Liver (tissue), 3 donors: ENCODE measurements around the gene BAIAP3.

Experiments used
- FOXA1 ChIP-seq: IDR thresholded peaks from 2 replicates; pipeline ENCODE4 v1.6.1; 2016; ENCODE audit warnings: antibody characterized with exemption
- GABPA ChIP-seq, 2 donors: IDR thresholded peaks in 1 of 2; conservative IDR thresholded peaks in 1 of 2; 2 replicates each; pipeline ENCODE4 v1.6.1; 2016; ENCODE audit warnings: antibody characterized with exemption in 2 of 2, mild to moderate bottlenecking in 1 of 2, moderate library complexity in 1 of 2
- HNF4G ChIP-seq: IDR thresholded peaks from 2 replicates; pipeline ENCODE4 v1.6.1; 2016; ENCODE audit warnings: antibody characterized with exemption
- JUND ChIP-seq, 2 donors: IDR thresholded peaks; 2 replicates each; pipeline ENCODE4 v1.6.1; 2016; ENCODE audit warnings: antibody characterized with exemption in 2 of 2
- NR2F2 ChIP-seq: IDR thresholded peaks from 2 replicates; pipeline ENCODE4 v1.6.1; 2016; ENCODE audit warnings: antibody characterized with exemption
- TAF1 ChIP-seq: conservative IDR thresholded peaks from 2 replicates; pipeline ENCODE4 v1.6.1; 2016; ENCODE audit warnings: antibody characterized with exemption, mild to moderate bottlenecking
- YY1 ChIP-seq: IDR thresholded peaks from 2 replicates; pipeline ENCODE4 v1.6.1; 2016; ENCODE audit warnings: antibody characterized with exemption, mild to moderate bottlenecking
- TF ChIP-seq, protein P1 (sequence below): fragments of 150-350 bp; IDR thresholded peaks from 2 replicates; pipeline ENCODE4 v1.5.1; 2017; ENCODE audit warnings: improper control_type of control experiment, low read depth, low read length; ENCODE audit not compliant: missing input control
- TF ChIP-seq, protein P2 (sequence below): IDR thresholded peaks from 2 replicates; pipeline ENCODE4 v1.6.1; 2016; ENCODE audit warnings: antibody characterized with exemption
- TF ChIP-seq, protein P3 (sequence below): IDR thresholded peaks from 2 replicates; pipeline ENCODE4 v1.6.1; 2016; ENCODE audit warnings: antibody characterized with exemption
- TF ChIP-seq, protein P4 (sequence below): IDR thresholded peaks from 2 replicates; pipeline ENCODE4 v1.6.1; 2016; ENCODE audit warnings: antibody characterized with exemption, mild to moderate bottlenecking
- TF ChIP-seq, protein P5 (sequence below): IDR thresholded peaks from 2 replicates; pipeline ENCODE4 v1.6.1; 2016; ENCODE audit warnings: antibody characterized with exemption
- donor health status: healthy.
- donor health status: healthy.

DNA sequence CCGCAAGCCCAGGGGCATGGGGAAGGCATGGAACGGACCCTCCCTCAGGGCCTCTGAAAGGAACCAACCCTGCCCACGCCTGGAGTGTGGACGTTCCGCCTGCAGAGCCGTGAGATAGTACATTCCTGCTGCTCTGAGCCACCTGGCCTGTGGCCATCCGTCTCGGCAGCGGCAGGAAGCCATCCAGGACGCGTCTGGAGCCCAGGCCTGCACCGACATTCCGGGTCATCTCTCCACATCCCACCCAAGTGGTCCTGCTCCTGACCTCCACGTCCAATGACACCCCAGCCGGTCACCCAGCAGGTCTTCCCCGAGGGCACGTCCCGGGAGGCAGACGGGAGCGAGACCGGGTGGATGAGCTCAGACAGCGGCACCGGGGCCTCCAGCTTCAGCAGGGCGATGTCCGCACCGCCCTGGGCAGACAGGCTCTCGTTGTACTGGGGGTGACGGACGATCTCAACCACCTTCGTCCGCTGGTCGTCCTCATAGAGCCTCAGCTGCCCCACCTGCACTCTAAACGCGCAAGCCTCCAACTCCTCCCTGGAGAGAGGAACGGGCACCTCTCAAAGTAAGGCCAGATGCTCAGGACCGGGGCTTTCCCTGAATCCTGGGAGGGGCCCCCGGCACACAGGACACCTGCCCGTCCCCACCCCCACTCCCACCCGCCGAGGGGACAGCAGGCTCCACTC, 45.3 kb upstream of the BAIAP3 start:
- TF ChIP-seq, protein P1, sequence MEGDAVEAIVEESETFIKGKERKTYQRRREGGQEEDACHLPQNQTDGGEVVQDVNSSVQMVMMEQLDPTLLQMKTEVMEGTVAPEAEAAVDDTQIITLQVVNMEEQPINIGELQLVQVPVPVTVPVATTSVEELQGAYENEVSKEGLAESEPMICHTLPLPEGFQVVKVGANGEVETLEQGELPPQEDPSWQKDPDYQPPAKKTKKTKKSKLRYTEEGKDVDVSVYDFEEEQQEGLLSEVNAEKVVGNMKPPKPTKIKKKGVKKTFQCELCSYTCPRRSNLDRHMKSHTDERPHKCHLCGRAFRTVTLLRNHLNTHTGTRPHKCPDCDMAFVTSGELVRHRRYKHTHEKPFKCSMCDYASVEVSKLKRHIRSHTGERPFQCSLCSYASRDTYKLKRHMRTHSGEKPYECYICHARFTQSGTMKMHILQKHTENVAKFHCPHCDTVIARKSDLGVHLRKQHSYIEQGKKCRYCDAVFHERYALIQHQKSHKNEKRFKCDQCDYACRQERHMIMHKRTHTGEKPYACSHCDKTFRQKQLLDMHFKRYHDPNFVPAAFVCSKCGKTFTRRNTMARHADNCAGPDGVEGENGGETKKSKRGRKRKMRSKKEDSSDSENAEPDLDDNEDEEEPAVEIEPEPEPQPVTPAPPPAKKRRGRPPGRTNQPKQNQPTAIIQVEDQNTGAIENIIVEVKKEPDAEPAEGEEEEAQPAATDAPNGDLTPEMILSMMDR = no peak
- no peak for TF ChIP-seq TAF1
- no peak for TF ChIP-seq JUND (IDR thresholded peaks at IDR 0.05)
- TF ChIP-seq, protein P2, sequence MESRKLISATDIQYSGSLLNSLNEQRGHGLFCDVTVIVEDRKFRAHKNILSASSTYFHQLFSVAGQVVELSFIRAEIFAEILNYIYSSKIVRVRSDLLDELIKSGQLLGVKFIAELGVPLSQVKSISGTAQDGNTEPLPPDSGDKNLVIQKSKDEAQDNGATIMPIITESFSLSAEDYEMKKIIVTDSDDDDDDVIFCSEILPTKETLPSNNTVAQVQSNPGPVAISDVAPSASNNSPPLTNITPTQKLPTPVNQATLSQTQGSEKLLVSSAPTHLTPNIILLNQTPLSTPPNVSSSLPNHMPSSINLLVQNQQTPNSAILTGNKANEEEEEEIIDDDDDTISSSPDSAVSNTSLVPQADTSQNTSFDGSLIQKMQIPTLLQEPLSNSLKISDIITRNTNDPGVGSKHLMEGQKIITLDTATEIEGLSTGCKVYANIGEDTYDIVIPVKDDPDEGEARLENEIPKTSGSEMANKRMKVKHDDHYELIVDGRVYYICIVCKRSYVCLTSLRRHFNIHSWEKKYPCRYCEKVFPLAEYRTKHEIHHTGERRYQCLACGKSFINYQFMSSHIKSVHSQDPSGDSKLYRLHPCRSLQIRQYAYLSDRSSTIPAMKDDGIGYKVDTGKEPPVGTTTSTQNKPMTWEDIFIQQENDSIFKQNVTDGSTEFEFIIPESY = no peak
- no peak for TF ChIP-seq YY1
- TF ChIP-seq, protein P3, sequence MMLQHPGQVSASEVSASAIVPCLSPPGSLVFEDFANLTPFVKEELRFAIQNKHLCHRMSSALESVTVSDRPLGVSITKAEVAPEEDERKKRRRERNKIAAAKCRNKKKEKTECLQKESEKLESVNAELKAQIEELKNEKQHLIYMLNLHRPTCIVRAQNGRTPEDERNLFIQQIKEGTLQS = no peak
- TF ChIP-seq GABPA (IDR thresholded peaks at IDR 0.05 in 1 of 2, conservative IDR thresholded peaks at IDR 0.05 in 1 of 2) = no peak
- TF ChIP-seq, protein P4, sequence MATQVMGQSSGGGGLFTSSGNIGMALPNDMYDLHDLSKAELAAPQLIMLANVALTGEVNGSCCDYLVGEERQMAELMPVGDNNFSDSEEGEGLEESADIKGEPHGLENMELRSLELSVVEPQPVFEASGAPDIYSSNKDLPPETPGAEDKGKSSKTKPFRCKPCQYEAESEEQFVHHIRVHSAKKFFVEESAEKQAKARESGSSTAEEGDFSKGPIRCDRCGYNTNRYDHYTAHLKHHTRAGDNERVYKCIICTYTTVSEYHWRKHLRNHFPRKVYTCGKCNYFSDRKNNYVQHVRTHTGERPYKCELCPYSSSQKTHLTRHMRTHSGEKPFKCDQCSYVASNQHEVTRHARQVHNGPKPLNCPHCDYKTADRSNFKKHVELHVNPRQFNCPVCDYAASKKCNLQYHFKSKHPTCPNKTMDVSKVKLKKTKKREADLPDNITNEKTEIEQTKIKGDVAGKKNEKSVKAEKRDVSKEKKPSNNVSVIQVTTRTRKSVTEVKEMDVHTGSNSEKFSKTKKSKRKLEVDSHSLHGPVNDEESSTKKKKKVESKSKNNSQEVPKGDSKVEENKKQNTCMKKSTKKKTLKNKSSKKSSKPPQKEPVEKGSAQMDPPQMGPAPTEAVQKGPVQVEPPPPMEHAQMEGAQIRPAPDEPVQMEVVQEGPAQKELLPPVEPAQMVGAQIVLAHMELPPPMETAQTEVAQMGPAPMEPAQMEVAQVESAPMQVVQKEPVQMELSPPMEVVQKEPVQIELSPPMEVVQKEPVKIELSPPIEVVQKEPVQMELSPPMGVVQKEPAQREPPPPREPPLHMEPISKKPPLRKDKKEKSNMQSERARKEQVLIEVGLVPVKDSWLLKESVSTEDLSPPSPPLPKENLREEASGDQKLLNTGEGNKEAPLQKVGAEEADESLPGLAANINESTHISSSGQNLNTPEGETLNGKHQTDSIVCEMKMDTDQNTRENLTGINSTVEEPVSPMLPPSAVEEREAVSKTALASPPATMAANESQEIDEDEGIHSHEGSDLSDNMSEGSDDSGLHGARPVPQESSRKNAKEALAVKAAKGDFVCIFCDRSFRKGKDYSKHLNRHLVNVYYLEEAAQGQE = no peak
- TF ChIP-seq, protein P5, sequence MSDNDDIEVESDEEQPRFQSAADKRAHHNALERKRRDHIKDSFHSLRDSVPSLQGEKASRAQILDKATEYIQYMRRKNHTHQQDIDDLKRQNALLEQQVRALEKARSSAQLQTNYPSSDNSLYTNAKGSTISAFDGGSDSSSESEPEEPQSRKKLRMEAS = no peak
- no peak for TF ChIP-seq NR2F2
- TF ChIP-seq FOXA1 = no peak
- no peak for TF ChIP-seq HNF4G
